Adrenal gland (tissue), 5 donors: ENCODE results near the gene PAN3.

ENCODE experiments used
- CTCF ChIP-seq, 6 experiments: fragments of 450-650 bp in 4 of 6; fragments of 200-600 bp in 2 of 6; sonication (generic) in 1 of 6; IDR thresholded peaks; 1 replicate in 5 of 6; 2 replicates in 1 of 6; pipeline versions ENCODE4 v1.5.1 to v1.8.0; 2016 to 2021; ENCODE audit warnings: antibody characterized with exemption in 6 of 6, mild to moderate bottlenecking in 2 of 6, moderate library complexity in 1 of 6
- POLR2A ChIP-seq, 2 donors: fragments of 450-650 bp; IDR thresholded peaks; one replicate each; pipeline ENCODE4 v1.6.1; 2017; ENCODE audit warnings: antibody characterized with exemption in 2 of 2, mild to moderate bottlenecking in 2 of 2, moderate library complexity in 1 of 2
- donor health status: DM: no; HTN: no; CAD: no.

- TF ChIP-seq CTCF (IDR thresholded peaks at IDR 0.05) (no peak), POLR2A (IDR thresholded peaks at IDR 0.05) (no peak)
Observed at GRCh38 chr13:28316836-28317235, 178.5 kb downstream of the PAN3 start.
